ENCODE results near the gene CCDC178.
"Not testable (repeated sequence)": the region's sequence is repeated elsewhere in the genome, so short reads cannot be mapped to it uniquely, and the experiment has no call there.

The CCDC178 gene

DNA sequence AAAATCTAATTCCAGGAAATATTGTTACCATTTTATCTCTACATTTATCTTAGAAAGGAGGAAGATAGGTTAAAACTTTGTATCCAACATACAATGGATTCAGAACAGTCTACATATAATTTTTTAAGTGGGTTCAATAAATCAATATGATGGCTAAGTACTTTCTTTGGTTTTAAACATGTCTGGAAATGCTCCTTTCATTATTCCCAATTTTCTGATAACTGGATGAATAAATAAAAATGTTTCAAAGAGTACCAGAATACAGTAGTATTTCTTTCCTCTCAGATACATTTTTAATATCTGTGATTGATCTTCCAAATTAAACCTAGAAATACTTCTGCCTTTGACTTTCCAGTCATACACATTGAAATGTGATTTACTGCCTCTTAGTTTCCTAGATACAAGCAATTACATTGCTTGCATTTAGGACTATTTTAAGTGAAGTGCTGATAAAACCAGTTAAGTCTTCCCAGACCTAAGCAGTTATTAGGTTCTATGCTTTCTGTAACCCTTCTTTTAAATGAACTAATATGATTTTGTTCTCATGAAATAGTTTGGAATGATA is 283.5 kb downstream of the CCDC178 start:
- no peaks in the 10 kb centered on the region for H3K4me1 ChIP-seq (ENCODE audit: insufficient read depth, poor library complexity, severe bottlenecking)
- H3K27ac ChIP-seq (ENCODE audit: poor library complexity, severe bottlenecking) = no peak overlapping the region
- no peak overlapping the region for H3K4me3 ChIP-seq (ENCODE audit: severe bottlenecking)
- no peaks in the 10 kb centered on the region for H3K36me3 ChIP-seq (ENCODE audit: low read depth)
- TF ChIP-seq CTCF (IDR thresholded peaks at IDR 0.05; ENCODE audit: poor library complexity, severe bottlenecking) = no peak
- no peak for DNase-seq (ENCODE audit: low spot score)
- H3K27me3 ChIP-seq (ENCODE audit: insufficient read depth, poor library complexity, severe bottlenecking) = no peaks in the 10 kb centered on the region
- H3K9me3 ChIP-seq (ENCODE audit: severe bottlenecking) = no peaks in the 10 kb centered on the region
- ATAC-seq (ENCODE audit: low read depth) = no peak

GRCh38 chr18:33154049-33154448 is 286.5 kb downstream of the CCDC178 start:
- no peaks in the 10 kb centered on the region for H3K4me1 ChIP-seq (ENCODE audit: insufficient read depth, poor library complexity, severe bottlenecking)
- no peak for TF ChIP-seq CTCF (IDR thresholded peaks at IDR 0.05; ENCODE audit: poor library complexity, severe bottlenecking)
- no peaks in the 10 kb centered on the region for H3K36me3 ChIP-seq (ENCODE audit: low read depth)
- H3K27ac ChIP-seq (ENCODE audit: poor library complexity, severe bottlenecking) = no peak overlapping the region
- no peaks in the 10 kb centered on the region for H3K9me3 ChIP-seq (ENCODE audit: severe bottlenecking)
- DNase-seq (ENCODE audit: low spot score) (no peak), ATAC-seq (ENCODE audit: low read depth) (no peak)
- H3K27me3 ChIP-seq (ENCODE audit: insufficient read depth, poor library complexity, severe bottlenecking) = no peaks in the 10 kb centered on the region
- no peak overlapping the region for H3K4me3 ChIP-seq (ENCODE audit: severe bottlenecking)

GRCh38 chr18:33152376-33152775 is 288.1 kb downstream of the CCDC178 start:
- DNase-seq (ENCODE audit: low spot score) (no peak), ATAC-seq (ENCODE audit: low read depth) (no peak)
- no peak for TF ChIP-seq CTCF (IDR thresholded peaks at IDR 0.05; ENCODE audit: poor library complexity, severe bottlenecking)
- Histone ChIP-seq H3K36me3 (ENCODE audit: low read depth) (no peaks in the 10 kb centered on the region), H3K4me1 (ENCODE audit: insufficient read depth, poor library complexity, severe bottlenecking) (no peaks in the 10 kb centered on the region), H3K27me3 (ENCODE audit: insufficient read depth, poor library complexity, severe bottlenecking) (no peaks in the 10 kb centered on the region), H3K27ac (ENCODE audit: poor library complexity, severe bottlenecking) (no peak overlapping the region), H3K9me3 (ENCODE audit: severe bottlenecking) (no peaks in the 10 kb centered on the region), H3K4me3 (ENCODE audit: severe bottlenecking) (no peak overlapping the region)

GRCh38 chr18:33147811-33148210 is 292.7 kb downstream of the CCDC178 start:
- H3K27me3 ChIP-seq (ENCODE audit: insufficient read depth, poor library complexity, severe bottlenecking); H3K27ac ChIP-seq (ENCODE audit: poor library complexity, severe bottlenecking); ATAC-seq (ENCODE audit: low read depth); H3K4me1 ChIP-seq (ENCODE audit: insufficient read depth, poor library complexity, severe bottlenecking); H3K4me3 ChIP-seq (ENCODE audit: severe bottlenecking); H3K9me3 ChIP-seq (ENCODE audit: severe bottlenecking); DNase-seq (ENCODE audit: low spot score); H3K36me3 ChIP-seq (ENCODE audit: low read depth): not testable (repeated sequence)

DNA sequence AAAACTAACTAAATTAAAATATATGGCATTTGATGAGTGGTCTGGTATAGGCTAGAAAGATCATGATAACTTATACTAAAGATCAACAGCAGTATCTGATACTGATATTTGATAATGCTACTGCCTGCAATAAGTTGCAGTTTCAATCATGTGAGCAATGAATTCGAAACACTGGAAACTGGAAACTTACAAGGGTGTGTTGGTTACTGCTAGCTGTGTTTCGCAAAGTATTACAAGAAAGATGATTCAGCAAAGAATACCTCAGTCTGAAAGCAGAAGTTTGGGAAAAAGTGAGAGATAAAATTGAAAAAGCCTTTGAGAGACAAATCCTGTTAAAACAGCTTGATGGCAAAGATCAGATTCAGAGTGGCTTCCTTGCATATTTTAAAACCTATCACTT is 294.5 kb downstream of the CCDC178 start:
- Histone ChIP-seq H3K36me3 (ENCODE audit: low read depth) (no peaks in the 10 kb centered on the region), H3K4me3 (ENCODE audit: severe bottlenecking) (no peak overlapping the region), H3K27me3 (ENCODE audit: insufficient read depth, poor library complexity, severe bottlenecking) (no peaks in the 10 kb centered on the region), H3K27ac (ENCODE audit: poor library complexity, severe bottlenecking) (no peak overlapping the region), H3K9me3 (ENCODE audit: severe bottlenecking) (no peaks in the 10 kb centered on the region), H3K4me1 (ENCODE audit: insufficient read depth, poor library complexity, severe bottlenecking) (no peaks in the 10 kb centered on the region)
- TF ChIP-seq CTCF (IDR thresholded peaks at IDR 0.05; ENCODE audit: poor library complexity, severe bottlenecking) = no peak
- no peak for DNase-seq (ENCODE audit: low spot score)
- ATAC-seq (ENCODE audit: low read depth) = no peak
